Measurements from ENCODE around the gene TMEM245. TPM values are rescaled to one million over a fixed set of nuclear protein-coding genes. Genes with fewer than 3 reads are reported as not detected.
A peak's percentile ranks its signal among the peaks of the same experiment; 100 is the strongest.

TMEM245 gene
- total and polyA plus RNA-seq, 2 of the 13 experiments (the other 11 are each of a cell fraction or from before 2014, with no cell fraction given): 53.5 to 55.4 TPM

GRCh38 chr9:109020581-109021511 lies 98.9 kb downstream of the TMEM245 start (continued):
- no peak for TF ChIP-seq ATF6 (CRISPR knock-in tag; conservative IDR thresholded peaks at IDR 0.05)
- TF ChIP-seq RARA (CRISPR knock-in tag; IDR thresholded peaks at IDR 0.05): peak; percentile 53; the same call in 1 of the 2 replicates
- TF ChIP-seq SRF (IDR thresholded peaks at IDR 0.05; ENCODE audit: low read depth, low read length): no peak
- no peak for TF ChIP-seq SOX13 (IDR thresholded peaks at IDR 0.05)
- TF ChIP-seq SOX13 (CRISPR knock-in tag; conservative IDR thresholded peaks at IDR 0.05 in 1 of 2, IDR thresholded peaks at IDR 0.05 in 1 of 2): no peak
- TF ChIP-seq MAFF (IDR thresholded peaks at IDR 0.05; ENCODE audit: low read depth, low read length): no peak
- no peak for TF ChIP-seq SOX5 (CRISPR knock-in tag; IDR thresholded peaks at IDR 0.05; ENCODE audit: borderline replicate concordance)
- 0 out of 2 replicates have a peak, but pooled peaks have one; percentile 27 for TF ChIP-seq CEBPB (IDR thresholded peaks at IDR 0.05; ENCODE audit: borderline replicate concordance, low read depth, low read length)
- TF ChIP-seq ZNF543 (CRISPR knock-in tag; IDR thresholded peaks at IDR 0.05): no peak
- TF ChIP-seq ZNF512B (CRISPR knock-in tag; IDR thresholded peaks at IDR 0.05; ENCODE audit: borderline replicate concordance): no peak
- no peak for TF ChIP-seq MED1 (CRISPR knock-in tag; IDR thresholded peaks at IDR 0.05)
- TF ChIP-seq ZNF101 (CRISPR knock-in tag; IDR thresholded peaks at IDR 0.05; ENCODE audit: borderline replicate concordance, low read depth): no peak
- no peak for TF ChIP-seq ZNF569 (CRISPR knock-in tag; IDR thresholded peaks at IDR 0.05; ENCODE audit: borderline replicate concordance)

All from HepG2 (cell line).